ENCODE measurements around the gene VPS8.
"Not testable (repeated sequence)": the region's sequence is repeated elsewhere in the genome, so short reads cannot be mapped to it uniquely, and the experiment has no call there.

The VPS8 gene

DNA sequence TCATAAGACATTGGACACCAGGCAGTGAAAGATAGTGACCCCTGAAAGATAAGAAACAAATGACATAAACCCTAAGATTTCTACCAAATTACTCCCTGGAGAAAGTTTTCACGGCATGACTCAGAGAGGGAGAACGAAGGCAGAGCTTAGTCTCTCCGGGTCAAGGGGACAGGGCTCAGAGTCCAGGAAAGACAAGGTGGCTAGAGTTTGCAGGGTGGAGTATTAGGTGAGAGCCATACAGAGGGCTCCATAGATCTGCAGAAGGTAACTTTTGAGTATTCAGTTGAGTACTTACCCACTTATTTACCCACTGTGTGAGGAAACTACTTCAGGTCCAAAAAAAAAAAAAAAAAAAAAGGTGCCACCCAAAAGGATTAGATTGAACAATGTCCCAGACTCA, 197.7 kb downstream of the VPS8 start:
- DNase-seq, result no peak

- DNase-seq, result peak; percentile 23
Measured at GRCh38 chr3:185017584-185017983, 205.6 kb downstream of the VPS8 start.

DNA sequence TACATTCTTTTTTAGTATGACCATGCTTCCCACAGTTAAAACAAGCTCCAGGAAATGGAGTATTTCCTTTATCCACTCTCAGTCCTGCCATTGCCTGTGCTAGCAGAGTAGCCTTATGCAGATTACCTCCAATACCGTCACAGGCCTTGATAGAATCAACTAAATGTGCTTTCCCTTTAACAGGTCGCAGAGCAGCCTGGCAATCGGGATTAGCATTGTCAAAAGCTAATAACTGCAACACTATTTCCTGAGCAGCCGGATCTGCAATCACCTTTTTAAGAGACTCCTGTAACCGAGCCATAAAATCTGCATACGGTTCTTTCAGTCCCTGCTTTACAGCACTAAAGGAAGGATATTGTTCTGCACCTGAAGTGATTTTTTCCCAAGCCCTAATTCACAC, 206.0 kb downstream of the VPS8 start:
- DNase-seq, result not testable (repeated sequence)

DNA sequence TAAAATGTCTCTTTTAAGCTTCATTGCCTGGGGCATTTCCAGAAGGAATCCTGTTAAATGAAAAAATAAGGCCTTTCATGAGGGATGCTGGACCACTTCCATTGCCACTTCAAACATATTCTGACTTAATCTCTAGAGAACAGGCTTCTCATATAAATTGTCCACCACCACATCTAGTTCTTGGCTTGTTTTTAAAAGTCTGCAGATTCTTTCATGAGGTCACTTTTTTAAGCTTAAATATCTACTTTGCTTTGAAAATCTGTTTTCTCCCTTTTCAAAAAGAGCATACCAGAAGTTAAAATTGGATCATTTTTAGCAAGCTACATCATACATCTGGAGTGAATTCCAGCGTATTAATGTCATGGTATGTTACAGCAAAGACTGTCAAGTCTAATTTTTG, 209.3 kb downstream of the VPS8 start:
- no peak for DNase-seq

- DNase-seq, result no peak
Measured at GRCh38 chr3:185024406-185024805, 212.4 kb downstream of the VPS8 start.

GRCh38 chr3:185024966-185025365, 213.0 kb downstream of the VPS8 start:
- DNase-seq, result no peak

DNA sequence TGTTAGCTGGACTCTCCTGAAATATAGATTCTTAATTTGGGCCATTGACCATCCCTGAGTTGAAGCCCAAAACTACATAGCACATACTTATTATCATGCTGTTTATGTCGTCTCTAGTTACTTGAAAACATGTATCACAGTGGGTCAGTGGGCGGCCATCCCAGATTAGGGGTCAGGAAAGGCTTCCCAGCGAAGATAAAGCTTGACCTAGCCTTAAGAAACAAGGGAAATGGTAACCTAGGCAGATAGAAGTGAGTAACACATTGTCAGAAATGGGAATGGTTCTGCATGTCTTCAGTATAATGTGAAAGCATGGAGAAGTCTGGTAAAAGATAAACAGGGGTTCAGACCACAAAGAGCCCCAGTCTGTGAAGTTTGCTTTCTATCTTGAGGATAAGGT, 216.2 kb downstream of the VPS8 start:
- DNase-seq, result no peak

DNA sequence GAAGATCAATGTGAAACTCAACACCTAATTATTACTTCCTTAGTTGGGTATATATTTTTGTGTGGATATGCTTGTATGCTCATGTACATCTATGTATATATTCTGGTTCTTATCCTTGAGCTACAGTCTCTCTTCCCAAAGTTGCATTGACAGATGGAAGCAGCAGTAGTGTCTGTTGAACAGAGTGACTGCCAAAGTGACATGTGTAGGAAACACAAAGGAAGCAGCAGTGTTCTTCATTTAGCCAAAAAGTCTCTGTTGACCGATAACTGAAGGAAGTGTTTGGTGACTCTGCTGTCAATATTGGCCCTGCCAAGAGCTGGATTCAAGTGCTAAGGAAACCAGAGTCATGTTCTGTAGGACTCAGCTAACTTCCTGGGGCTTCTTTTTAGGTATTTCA, 217.1 kb downstream of the VPS8 start:
- DNase-seq, result no peak

DNA sequence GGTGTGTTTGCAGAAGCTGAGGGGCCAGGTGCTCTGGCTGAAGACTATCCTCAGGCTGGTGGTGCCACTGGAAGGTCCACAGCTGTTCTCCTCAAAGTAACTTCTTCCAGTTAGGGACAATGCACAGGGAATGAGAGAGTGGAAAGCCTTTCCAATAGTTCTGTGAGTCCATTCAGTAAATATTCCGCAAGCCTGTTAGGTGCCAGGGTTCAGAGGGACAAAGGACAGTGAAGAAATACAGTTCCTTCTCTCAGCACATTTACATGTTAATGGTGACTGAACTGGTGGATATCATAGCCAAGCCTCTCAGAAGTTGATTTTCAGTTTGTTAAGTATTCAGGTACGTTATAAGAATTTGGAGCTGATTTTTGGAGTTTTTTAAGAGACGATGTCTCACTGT, 218.4 kb downstream of the VPS8 start:
- no peak for DNase-seq

- DNase-seq, result no peak
Measured at GRCh38 chr3:185030951-185031350, 219.0 kb downstream of the VPS8 start.

DNA sequence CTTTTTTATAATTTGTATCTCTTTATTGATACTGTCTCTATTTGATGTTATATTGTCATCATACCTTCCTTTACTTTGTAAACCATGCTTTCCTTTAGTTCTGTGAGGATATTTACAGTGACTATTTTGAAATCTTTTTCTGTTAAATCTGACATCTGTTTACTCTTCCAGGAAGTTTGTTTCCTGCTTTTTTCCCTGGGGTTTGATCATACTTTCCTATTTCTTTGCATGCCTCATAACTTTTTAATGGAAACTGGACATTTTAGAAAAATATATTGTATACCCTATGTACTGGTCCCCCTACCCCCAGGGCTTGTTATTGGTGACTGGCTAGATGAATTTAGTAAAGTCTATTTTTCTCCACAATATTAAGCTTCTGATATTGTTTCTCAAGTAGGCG, 225.8 kb downstream of the VPS8 start:
- no peak for DNase-seq

GRCh38 chr3:185040425-185040824, 228.5 kb downstream of the VPS8 start:
- DNase-seq, result no peak

DNA sequence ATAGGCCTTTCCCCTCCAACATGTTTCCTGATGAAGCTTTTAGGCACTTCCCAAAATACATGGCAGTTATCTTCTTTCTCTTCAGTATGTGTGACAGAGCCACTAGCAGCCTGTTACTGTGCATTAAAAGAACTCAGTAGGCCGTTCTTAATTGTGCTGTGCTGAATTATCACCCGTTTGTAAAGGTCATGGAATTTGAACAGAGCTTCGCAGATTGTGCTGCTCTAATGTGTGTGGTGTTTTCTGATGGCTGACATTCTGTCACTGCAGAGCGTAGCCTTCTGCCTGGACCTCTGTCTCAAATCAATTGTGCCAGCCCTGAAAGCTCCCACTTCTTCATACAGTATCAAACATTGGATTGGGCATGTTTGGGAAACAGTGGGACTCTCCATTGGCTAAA, 229.6 kb downstream of the VPS8 start:
- DNase-seq, result no peak

GRCh38 chr3:185042312-185043050, 230.5 kb downstream of the VPS8 start:
- no peak for DNase-seq

GRCh38 chr3:185046164-185046515, 234.2 kb downstream of the VPS8 start:
- DNase-seq, result no peak

DNA sequence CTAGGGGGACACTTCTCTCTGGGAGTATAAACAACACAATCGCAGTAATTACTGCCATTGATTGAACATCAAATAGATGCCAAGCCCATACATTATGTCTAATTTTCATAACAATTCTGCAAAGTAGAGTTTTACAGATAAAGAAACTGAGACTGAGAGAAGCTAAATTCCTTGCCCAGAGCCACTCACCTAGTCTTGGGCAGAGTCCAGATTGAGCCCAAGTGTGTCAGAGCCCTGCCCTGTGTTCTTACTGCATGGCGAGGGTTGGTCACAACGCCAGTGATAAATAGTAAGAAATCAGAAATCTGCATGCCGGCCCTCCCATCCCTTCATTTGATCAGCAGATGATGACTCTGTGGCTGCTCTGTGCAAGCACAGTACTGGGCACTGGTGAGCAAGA, 234.6 kb downstream of the VPS8 start:
- DNase-seq, result no peak

DNA sequence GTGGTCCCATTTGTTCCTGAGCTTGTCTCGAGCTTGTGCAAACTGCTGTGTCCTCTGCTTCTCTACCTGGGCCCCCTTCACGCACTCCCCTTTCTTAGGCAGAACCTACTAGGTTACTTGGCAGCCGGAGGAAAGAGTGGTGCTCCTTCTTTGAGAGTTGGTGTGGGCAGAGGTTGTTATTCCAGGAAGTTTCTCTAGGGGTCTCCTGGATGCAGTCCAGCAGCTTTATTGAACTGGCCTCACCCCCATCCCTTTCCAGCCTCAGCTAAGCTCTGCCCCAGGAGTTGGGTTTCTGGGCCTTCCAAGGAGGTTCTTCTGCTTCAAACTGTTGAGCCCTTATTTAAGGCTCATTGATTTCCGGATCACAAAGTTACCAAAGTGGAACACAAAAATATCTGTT, 237.7 kb downstream of the VPS8 start:
- DNase-seq, result no peak

DNA sequence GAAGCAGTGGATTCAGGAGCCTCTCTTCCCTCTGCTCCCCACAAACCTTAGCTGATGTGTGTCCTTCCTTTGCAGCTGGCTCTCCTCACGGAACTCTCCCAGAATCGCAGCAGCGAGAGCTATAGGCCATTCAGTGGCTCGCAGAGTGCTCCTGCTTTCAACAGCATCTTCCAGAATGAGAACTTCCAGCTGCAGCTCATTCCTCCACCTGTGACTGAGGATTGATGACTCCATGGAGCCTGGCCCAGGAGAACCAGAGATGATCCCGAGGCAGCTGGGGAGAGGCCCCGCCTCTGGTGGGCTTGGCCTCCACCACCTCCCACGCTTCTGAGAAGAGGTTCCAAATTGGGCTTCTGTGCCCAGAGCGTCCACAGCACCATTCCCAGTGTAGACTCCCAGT, 239.8 kb downstream of the VPS8 start:
- DNase-seq, result no peak

DNA sequence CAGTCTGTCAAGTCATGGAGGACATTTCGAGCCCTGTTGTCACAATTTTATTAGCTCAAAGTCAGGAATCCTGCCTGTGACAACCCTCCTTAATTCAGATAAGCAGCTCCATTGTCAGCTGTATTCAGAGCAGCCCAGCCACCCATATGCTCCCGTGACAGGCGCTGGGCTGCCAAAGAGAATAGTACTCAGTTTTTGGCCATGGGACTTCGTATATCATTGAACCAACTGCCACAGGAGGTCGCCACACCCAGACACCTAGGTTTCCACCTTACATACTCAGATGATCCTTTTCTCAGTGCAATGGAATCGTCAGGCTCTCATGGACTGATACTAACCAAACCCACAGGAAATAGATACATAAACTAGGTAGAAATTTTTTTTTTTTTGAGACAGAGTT, 240.7 kb downstream of the VPS8 start:
- DNase-seq, result no peak

GRCh38 chr3:185056908-185057307, 244.9 kb downstream of the VPS8 start:
- no peak for DNase-seq

DNA sequence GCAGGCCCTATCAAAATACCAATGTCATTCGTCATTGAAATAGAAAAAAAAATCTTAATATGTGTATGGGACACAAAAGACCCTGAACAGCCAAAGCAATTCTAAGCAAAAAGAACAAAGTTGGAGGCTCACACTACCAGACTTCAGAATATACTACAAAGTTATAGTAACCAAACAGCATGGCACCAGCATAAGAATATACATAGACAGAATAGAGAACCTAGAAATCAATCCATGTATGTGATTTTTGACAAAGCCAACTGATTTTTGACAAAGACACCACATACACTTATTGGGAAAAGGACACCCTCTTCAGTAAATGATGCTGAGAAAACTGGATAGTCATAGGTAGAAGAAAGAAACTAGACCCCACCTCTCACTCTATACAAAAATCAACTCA, 245.9 kb downstream of the VPS8 start:
- DNase-seq, result no peak

DNA sequence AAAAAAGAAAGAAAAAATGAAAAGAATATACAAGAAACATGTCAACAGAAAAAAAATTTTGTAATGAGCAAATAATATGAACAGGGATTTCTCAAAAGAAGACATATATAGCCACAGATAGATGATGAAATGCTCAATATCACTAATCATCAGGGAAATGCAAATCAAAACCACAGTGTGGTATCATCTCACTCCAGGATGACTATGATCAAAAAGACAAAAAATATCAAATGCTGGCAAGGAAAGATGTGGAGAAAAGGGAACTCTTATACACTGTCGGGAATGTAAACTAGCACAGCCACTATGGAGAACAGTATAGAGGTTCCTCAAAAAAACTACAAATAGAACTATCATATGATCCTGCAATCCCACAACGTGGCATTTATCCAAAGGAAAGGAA, 246.8 kb downstream of the VPS8 start:
- DNase-seq, result no peak

DNA sequence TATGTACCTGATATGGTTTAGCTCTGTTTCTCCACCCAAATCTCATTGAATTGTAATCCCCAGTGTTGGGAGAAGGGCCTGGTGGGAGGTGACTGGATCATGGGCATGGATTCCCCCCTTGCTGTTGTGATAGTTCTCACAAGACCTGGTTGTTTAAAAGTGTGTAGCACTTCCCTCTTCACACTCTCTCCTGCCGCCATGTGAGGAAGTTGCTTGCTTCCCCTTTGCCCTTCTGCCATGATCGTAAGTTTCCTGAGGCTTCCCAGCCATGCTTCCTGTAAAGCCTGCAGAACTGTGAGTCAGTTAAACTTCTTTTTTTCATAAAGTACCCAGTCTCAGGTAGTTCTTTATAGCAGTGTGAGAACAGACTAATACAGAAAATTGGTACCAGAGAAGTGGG, 247.8 kb downstream of the VPS8 start:
- DNase-seq, result no peak

GRCh38 chr3:185060655-185061054, 248.7 kb downstream of the VPS8 start:
- DNase-seq, result no peak

GRCh38 chr3:185062191-185062590, 250.2 kb downstream of the VPS8 start:
- no peak for DNase-seq

- DNase-seq, result no peak
Measured at GRCh38 chr3:185063431-185063830, 251.5 kb downstream of the VPS8 start.
